ENCODE results near the gene KDM1A.

Gene KDM1A

DNA sequence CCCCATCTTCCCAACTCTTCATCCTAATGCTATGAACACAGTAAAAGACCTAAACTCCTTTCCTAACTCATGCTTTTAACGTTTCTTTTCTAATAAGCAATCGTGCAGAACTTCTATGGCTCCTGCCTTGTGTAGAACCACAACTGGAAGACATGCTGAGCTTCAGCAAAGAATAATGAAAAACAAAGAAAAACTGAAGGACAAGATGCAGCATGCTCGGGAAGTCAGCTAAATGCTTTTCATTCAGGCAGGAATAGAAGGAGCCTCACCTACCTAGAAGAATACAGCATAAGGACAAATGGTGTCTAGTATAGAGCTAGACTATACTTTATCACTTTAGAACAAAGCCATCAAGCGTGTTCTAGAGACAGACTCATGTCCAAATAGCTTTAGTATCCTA lies 103.5 kb downstream of the KDM1A start:
- no peak overlapping the region for H3K4me3 ChIP-seq (replicated peaks; ENCODE audit: low read depth, low read length)
- H3K27me3 ChIP-seq (replicated peaks; ENCODE audit: control insufficient read depth, insufficient read depth, low read length), result no peaks in the 10 kb centered on the region
- no peaks in the 10 kb centered on the region for H3K36me3 ChIP-seq (ENCODE audit: control insufficient read depth, insufficient read depth, low read length)
- TF ChIP-seq, protein P1, sequence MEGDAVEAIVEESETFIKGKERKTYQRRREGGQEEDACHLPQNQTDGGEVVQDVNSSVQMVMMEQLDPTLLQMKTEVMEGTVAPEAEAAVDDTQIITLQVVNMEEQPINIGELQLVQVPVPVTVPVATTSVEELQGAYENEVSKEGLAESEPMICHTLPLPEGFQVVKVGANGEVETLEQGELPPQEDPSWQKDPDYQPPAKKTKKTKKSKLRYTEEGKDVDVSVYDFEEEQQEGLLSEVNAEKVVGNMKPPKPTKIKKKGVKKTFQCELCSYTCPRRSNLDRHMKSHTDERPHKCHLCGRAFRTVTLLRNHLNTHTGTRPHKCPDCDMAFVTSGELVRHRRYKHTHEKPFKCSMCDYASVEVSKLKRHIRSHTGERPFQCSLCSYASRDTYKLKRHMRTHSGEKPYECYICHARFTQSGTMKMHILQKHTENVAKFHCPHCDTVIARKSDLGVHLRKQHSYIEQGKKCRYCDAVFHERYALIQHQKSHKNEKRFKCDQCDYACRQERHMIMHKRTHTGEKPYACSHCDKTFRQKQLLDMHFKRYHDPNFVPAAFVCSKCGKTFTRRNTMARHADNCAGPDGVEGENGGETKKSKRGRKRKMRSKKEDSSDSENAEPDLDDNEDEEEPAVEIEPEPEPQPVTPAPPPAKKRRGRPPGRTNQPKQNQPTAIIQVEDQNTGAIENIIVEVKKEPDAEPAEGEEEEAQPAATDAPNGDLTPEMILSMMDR (IDR thresholded peaks at IDR 0.05; ENCODE audit: insufficient read depth, low read length, poor library complexity, severe bottlenecking), result no peak
- no peak for DNase-seq (ENCODE audit: extremely low read depth, insufficient read length)

DNA sequence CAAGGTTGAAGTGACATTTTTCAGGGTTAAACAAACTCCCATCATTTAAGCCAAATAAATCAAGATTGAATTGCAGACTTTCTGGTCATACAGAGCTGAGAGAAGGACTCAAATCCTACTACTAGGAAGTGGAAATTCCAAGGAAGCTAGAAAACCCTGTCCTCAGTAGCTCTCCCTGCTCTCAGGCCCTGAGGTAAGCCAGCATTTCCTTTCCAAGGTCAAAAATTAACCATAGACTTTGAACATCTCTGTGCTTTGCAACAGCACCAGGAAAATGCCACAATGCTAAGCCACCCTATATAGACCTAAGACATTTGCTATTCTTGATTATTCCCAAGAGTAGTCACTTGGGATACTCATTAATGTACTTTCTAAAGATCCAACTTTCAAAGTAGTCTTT lies 104.3 kb downstream of the KDM1A start:
- TF ChIP-seq, protein P1 (IDR thresholded peaks at IDR 0.05; ENCODE audit: insufficient read depth, low read length, poor library complexity, severe bottlenecking), result no peak
- no peak for DNase-seq (ENCODE audit: extremely low read depth, insufficient read length)
- no peaks in the 10 kb centered on the region for H3K27me3 ChIP-seq (replicated peaks; ENCODE audit: control insufficient read depth, insufficient read depth, low read length)
- no peak overlapping the region for H3K4me3 ChIP-seq (replicated peaks; ENCODE audit: low read depth, low read length)
- no peaks in the 10 kb centered on the region for H3K36me3 ChIP-seq (ENCODE audit: control insufficient read depth, insufficient read depth, low read length)

DNA sequence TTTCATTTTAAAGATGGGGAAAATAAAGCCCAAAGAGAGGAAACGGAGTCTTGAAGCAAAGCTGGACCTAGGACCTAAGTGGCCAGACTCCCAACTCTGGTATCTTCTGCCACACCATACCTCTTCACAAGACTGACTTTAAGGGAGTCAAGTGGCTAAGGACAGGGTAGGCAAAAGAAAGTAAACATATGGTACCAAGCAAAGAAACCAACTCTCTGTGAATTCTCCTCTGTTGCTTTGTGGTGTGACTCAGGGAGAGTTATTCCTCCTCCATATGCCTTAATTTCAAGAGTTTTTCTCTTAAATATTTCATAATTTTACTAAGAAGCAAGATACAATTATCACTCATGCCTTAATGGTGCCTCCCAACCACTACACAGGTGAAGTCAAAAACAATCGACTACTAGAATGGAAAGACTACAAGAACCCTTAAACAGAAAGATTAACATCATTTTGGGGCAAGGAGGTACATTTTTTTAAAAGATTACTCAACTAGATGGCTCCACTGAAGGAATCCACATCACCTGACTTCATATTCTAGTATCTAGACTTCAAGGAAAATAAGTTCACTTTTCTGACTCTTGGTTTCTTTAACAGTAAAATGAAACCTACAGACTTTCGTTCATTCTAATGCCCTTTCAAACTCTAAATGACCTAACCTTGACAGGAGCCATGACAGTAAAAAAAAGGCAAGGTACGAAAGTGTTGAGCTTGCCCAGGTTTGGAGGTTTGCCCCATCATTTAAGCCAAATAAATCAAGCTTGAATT lies 105.2 kb downstream of the KDM1A start:
- no peaks in the 10 kb centered on the region for H3K27me3 ChIP-seq (replicated peaks; ENCODE audit: control insufficient read depth, insufficient read depth, low read length)
- no peak overlapping the region for H3K4me3 ChIP-seq (replicated peaks; ENCODE audit: low read depth, low read length)
- TF ChIP-seq, protein P1 (IDR thresholded peaks at IDR 0.05; ENCODE audit: insufficient read depth, low read length, poor library complexity, severe bottlenecking), result no peak
- DNase-seq (ENCODE audit: extremely low read depth, insufficient read length), result no peak
- H3K36me3 ChIP-seq (ENCODE audit: control insufficient read depth, insufficient read depth, low read length), result no peaks in the 10 kb centered on the region

DNA sequence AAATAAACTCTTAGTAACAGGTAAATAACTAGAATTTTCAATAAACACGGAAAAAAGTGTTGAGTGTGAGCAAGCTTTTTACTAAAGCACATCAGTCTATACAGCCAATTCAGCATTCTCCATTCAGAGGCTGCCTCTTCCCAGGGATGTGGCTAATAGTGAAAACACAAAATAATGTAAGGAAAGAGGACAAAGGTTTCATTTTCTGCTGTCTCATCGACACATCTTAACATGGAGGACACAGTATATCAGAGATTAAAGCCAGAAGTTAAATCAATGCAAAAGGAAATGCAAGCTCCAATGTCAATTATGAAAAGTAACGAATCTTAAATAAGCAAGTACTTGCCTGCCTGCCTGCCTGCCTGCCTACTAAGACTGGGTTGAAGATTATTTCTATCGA lies 106.2 kb downstream of the KDM1A start:
- H3K27me3 ChIP-seq (replicated peaks; ENCODE audit: control insufficient read depth, insufficient read depth, low read length), result no peaks in the 10 kb centered on the region
- no peak for DNase-seq (ENCODE audit: extremely low read depth, insufficient read length)
- no peaks in the 10 kb centered on the region for H3K36me3 ChIP-seq (ENCODE audit: control insufficient read depth, insufficient read depth, low read length)
- TF ChIP-seq, protein P1 (IDR thresholded peaks at IDR 0.05; ENCODE audit: insufficient read depth, low read length, poor library complexity, severe bottlenecking), result no peak
- no peak overlapping the region for H3K4me3 ChIP-seq (replicated peaks; ENCODE audit: low read depth, low read length)

DNA sequence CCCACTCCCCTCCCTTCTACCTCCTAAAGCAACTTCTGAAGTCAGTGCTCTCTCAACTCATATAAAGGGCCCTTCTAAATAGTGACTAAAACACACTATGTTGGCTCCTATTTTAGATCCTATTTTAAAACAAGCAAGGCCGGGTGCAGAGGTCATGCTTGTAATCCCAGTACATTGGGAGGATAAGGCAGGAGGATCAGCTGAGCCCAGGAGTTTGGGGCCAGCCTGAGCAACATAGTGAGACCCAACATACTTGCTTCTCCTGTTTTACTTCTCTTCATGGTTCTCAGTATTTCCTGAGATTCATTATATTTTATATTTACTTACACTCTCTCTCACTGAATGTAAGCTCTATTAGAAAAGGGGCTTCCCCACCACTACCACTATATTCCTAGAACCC lies 106.9 kb downstream of the KDM1A start:
- DNase-seq (ENCODE audit: extremely low read depth, insufficient read length), result no peak
- Histone ChIP-seq H3K27me3 (replicated peaks; ENCODE audit: control insufficient read depth, insufficient read depth, low read length) (no peaks in the 10 kb centered on the region), H3K36me3 (ENCODE audit: control insufficient read depth, insufficient read depth, low read length) (no peaks in the 10 kb centered on the region), H3K4me3 (replicated peaks; ENCODE audit: low read depth, low read length) (no peak overlapping the region)
- TF ChIP-seq, protein P1 (IDR thresholded peaks at IDR 0.05; ENCODE audit: insufficient read depth, low read length, poor library complexity, severe bottlenecking), result no peak

DNA sequence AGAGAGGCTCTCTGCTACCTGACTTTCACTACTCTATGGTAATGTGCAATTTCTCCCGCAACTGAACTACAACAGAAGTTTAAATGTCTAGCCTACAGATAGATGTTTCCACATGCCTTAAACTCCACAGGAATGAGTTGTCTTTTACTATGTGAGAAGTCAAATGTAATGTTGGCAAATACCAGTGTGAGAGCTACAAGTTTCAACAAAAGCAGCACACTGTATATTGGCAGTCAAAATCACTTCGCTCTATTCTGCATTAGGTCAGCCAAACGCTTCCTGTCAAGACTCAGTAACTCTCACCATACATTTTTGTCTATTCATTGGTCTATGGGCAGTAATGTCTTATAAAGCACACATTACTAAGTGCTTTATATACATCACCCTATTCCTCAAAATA lies 107.5 kb downstream of the KDM1A start:
- TF ChIP-seq, protein P1 (IDR thresholded peaks at IDR 0.05; ENCODE audit: insufficient read depth, low read length, poor library complexity, severe bottlenecking), result no peak

More for the DNA sequence above, 107.5 kb downstream of the KDM1A start:
- Histone ChIP-seq H3K36me3 (ENCODE audit: control insufficient read depth, insufficient read depth, low read length) (no peaks in the 10 kb centered on the region), H3K4me3 (replicated peaks; ENCODE audit: low read depth, low read length) (no peak overlapping the region), H3K27me3 (replicated peaks; ENCODE audit: control insufficient read depth, insufficient read depth, low read length) (no peaks in the 10 kb centered on the region)
- no peak for DNase-seq (ENCODE audit: extremely low read depth, insufficient read length)

Data from GM06990 (cell line).